Upper lobe of right lung (tissue), 1 donor: ENCODE results near the gene CXCL3. TPM values are rescaled to one million over a fixed set of nuclear protein-coding genes. Genes with fewer than 3 reads are reported as not detected.

Source experiments
- ATAC-seq: fragments of 200-7000 bp; cut with Tn5 transposase; one replicate; pipeline ENCODE4 v1.9.1; 2020; ENCODE audit warnings: mild to moderate bottlenecking, moderate library complexity
- DNase-seq: peaks from one replicate; pipeline ENCODE4 v3.0.0-alpha.2; 2020
- H3K27ac ChIP-seq: fragments of 200-600 bp; one replicate; pipeline ENCODE4 v1.8.0; 2022
- H3K27me3 ChIP-seq: fragments of 200-600 bp; one replicate; pipeline ENCODE4 v1.8.0; 2022; ENCODE audit warnings: mild to moderate bottlenecking
- H3K36me3 ChIP-seq: fragments of 200-600 bp; one replicate; pipeline ENCODE4 v1.8.0; 2022
- H3K4me1 ChIP-seq: fragments of 200-600 bp; one replicate; pipeline ENCODE4 v1.8.0; 2022
- H3K4me3 ChIP-seq: fragments of 200-600 bp; one replicate; pipeline ENCODE4 v1.8.0; 2022; ENCODE audit warnings: mild to moderate bottlenecking
- H3K9me3 ChIP-seq: fragments of 200-600 bp; one replicate; pipeline ENCODE4 v1.8.0; 2022
- intact Hi-C: fragments of 100-400 bp; cut with DNase I; formaldehyde crosslinking; loops from one replicate; pipeline ENCODE4 v1.11.0; 2022
- total RNA-seq: library from RNA; stranded (reverse); fragmentation: NEBNext Ultra II Directional; extraction: Animal tissue kit (Norgen Biotek cat#: 25700); gene quantifications from one replicate; pipeline ENCODE4 v1.2.1, GENCODE V29; 2021
- TF ChIP-seq, protein P1 (sequence below): fragments of 200-600 bp; IDR thresholded peaks from one replicate; pipeline ENCODE4 v1.8.0; 2022; ENCODE audit warnings: antibody characterized with exemption
- donor health status: DM: no; HTN: yes; CAD: no; lungs with severe emphysema.

Gene CXCL3
- total RNA-seq, 1 donor from 2014 or later = 9.7 TPM

DNA sequence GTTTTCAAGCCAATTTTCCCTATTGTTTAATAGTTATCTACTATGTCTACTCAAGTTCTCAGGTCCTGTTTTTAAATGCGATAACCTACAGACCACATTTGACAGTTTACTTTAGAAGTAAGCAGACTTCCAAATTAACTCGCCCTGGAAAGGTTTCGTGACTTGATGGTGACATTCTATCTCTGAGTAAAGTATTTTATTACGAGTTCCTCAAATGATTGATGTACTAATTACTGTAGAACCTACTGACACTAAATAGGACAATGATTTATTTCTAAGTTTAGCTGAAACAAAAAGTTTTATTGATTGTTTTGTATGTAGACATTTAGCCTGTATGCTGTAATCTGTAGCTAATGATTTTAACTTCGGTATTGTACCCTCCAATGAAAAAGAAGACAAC lies 48.6 kb downstream of the CXCL3 start:
- H3K9me3 ChIP-seq = no peaks in the 10 kb centered on the region
- no peak for ATAC-seq
- no peak for DNase-seq
- TF ChIP-seq, protein P1, sequence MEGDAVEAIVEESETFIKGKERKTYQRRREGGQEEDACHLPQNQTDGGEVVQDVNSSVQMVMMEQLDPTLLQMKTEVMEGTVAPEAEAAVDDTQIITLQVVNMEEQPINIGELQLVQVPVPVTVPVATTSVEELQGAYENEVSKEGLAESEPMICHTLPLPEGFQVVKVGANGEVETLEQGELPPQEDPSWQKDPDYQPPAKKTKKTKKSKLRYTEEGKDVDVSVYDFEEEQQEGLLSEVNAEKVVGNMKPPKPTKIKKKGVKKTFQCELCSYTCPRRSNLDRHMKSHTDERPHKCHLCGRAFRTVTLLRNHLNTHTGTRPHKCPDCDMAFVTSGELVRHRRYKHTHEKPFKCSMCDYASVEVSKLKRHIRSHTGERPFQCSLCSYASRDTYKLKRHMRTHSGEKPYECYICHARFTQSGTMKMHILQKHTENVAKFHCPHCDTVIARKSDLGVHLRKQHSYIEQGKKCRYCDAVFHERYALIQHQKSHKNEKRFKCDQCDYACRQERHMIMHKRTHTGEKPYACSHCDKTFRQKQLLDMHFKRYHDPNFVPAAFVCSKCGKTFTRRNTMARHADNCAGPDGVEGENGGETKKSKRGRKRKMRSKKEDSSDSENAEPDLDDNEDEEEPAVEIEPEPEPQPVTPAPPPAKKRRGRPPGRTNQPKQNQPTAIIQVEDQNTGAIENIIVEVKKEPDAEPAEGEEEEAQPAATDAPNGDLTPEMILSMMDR = no peak
- intact Hi-C loops = no loop called here
- no peaks in the 10 kb centered on the region for H3K36me3 ChIP-seq
- H3K27me3 ChIP-seq = peaks cover 7% of the 10 kb centered on the region
- H3K4me1 ChIP-seq = no peaks in the 10 kb centered on the region
- H3K4me3 ChIP-seq = no peak overlapping the region
- no peak overlapping the region for H3K27ac ChIP-seq

DNA sequence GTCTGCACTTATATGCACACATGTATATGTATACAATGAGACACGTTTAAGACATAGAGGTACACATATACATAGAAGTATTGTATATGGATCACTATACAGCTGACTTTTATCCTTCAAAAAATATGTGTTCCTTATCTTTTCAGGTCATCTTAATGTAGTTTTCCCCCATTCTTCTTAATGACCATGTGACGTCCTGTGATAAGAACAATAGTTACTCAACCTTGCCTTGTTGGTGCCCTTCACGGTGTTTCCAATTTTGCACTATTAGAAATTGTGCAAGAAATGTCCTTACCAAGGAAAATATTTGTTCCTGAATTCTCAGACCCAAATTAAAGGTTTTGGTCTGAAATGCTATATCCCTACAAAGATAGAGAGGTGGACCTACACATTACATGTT lies 49.5 kb downstream of the CXCL3 start:
- TF ChIP-seq, protein P1 = no peak
- Histone ChIP-seq H3K27me3 (peaks cover 3% of the 10 kb centered on the region), H3K36me3 (no peaks in the 10 kb centered on the region), H3K27ac (no peak overlapping the region), H3K4me3 (no peak overlapping the region), H3K9me3 (no peaks in the 10 kb centered on the region), H3K4me1 (no peaks in the 10 kb centered on the region)
- ATAC-seq (no peak), DNase-seq (no peak)
- intact Hi-C loops = no loop called here

DNA sequence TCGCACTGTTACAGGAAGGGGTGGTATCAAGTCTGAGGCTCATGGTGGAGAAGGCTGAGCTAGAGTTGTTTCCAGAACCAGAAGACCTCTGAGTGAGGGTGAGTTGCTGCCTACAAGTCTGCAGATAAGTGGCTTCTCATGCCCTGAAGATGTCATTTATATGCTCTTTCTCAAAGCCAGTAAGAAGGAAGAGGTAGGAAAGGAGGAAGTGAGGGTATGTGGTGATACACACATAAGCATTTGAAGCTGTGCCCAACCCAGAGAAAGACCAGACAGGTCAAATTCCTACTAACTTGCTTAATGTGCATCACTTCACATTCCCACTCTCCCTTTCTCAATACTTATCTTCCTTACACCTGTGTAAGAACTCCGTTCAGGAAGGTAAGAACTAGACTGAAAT lies 50.4 kb downstream of the CXCL3 start, which contains the start of gene PPBP:
PPBP (minus strand) TSS at position 130 of the 400 bp plus-strand sequence; CDS start at position 43, 87 bp downstream.
- Histone ChIP-seq H3K36me3 (no peaks in the 10 kb centered on the region), H3K9me3 (no peaks in the 10 kb centered on the region), H3K27me3 (no peaks in the 10 kb centered on the region), H3K4me3 (no peak within 1 kb of the TSS), H3K4me1 (no peaks in the 10 kb centered on the region), H3K27ac (no peak within 1 kb of the TSS)
- TF ChIP-seq, protein P1 = no peak
- intact Hi-C loops = no loop called here
- ATAC-seq = no peak
- no peak for DNase-seq

Other genes starting within 250 kb of the CXCL3 start
- not detected for gene CXCL6, start 202.0 kb downstream of the CXCL3 start, total RNA-seq
- gene PF4V1, start 185.4 kb downstream of the CXCL3 start, total RNA-seq = not detected
- 8.2 TPM for gene CXCL1, start 169.3 kb downstream of the CXCL3 start, total RNA-seq
- gene PF4, start 56.7 kb downstream of the CXCL3 start, total RNA-seq = 2.4 TPM
- gene PPBP, start 50.5 kb downstream of the CXCL3 start, total RNA-seq = 3.4 TPM
- gene CXCL5, start 40.0 kb downstream of the CXCL3 start, total RNA-seq = 7.2 TPM
- gene CXCL2, start 60.5 kb upstream of the CXCL3 start, total RNA-seq = 51.9 TPM
- gene MTHFD2L, start 119.4 kb upstream of the CXCL3 start, total RNA-seq = 14.1 TPM